ENCODE data around the gene ADCY5.

- TF ChIP-seq, protein P1, sequence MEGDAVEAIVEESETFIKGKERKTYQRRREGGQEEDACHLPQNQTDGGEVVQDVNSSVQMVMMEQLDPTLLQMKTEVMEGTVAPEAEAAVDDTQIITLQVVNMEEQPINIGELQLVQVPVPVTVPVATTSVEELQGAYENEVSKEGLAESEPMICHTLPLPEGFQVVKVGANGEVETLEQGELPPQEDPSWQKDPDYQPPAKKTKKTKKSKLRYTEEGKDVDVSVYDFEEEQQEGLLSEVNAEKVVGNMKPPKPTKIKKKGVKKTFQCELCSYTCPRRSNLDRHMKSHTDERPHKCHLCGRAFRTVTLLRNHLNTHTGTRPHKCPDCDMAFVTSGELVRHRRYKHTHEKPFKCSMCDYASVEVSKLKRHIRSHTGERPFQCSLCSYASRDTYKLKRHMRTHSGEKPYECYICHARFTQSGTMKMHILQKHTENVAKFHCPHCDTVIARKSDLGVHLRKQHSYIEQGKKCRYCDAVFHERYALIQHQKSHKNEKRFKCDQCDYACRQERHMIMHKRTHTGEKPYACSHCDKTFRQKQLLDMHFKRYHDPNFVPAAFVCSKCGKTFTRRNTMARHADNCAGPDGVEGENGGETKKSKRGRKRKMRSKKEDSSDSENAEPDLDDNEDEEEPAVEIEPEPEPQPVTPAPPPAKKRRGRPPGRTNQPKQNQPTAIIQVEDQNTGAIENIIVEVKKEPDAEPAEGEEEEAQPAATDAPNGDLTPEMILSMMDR (IDR thresholded peaks at IDR 0.05), result no peak
- TF ChIP-seq TCF7L2 (IDR thresholded peaks at IDR 0.05; ENCODE audit: low read depth, low read length), result no peak
- TF ChIP-seq POLR2AphosphoS5 (IDR thresholded peaks at IDR 0.05; ENCODE audit: low read depth, low read length), result no peak
- no peak for TF ChIP-seq REST (IDR thresholded peaks at IDR 0.05; ENCODE audit: insufficient read depth in 1 of 2, low read depth in 2 of 2, low read length in 1 of 2)
Observed at GRCh38 chr3:123314359-123315270, 134.3 kb downstream of the ADCY5 start.

Data from Panc1 (cell line).